Vagina (tissue), 2 donors: ENCODE measurements around the gene RASSF8.

ENCODE experiments used
- POLR2A ChIP-seq, 2 donors: fragments of 450-650 bp; IDR thresholded peaks; one replicate each; pipeline ENCODE4 v1.6.1; 2017; ENCODE audit warnings: antibody characterized with exemption in 2 of 2, mild to moderate bottlenecking in 2 of 2, moderate library complexity in 2 of 2
- POLR2AphosphoS5 ChIP-seq, 2 donors: sonication (generic); formaldehyde crosslinking; IDR thresholded peaks; one replicate each; pipeline ENCODE4 v1.9.0; 2017; ENCODE audit warnings: antibody characterized with exemption in 2 of 2, mild to moderate bottlenecking in 2 of 2, low read depth in 1 of 2; ENCODE audit not compliant: insufficient read depth in 1 of 2
- TF ChIP-seq, protein P1 (sequence below), 3 experiments: fragments of 450-650 bp in 2 of 3; fragments of 200-600 bp in 1 of 3; sonication (generic) in 1 of 3; IDR thresholded peaks; one replicate each; pipeline ENCODE4 v1.5.1; 2017 to 2019; ENCODE audit warnings: antibody characterized with exemption in 3 of 3, mild to moderate bottlenecking in 2 of 3, moderate library complexity in 2 of 3

DNA sequence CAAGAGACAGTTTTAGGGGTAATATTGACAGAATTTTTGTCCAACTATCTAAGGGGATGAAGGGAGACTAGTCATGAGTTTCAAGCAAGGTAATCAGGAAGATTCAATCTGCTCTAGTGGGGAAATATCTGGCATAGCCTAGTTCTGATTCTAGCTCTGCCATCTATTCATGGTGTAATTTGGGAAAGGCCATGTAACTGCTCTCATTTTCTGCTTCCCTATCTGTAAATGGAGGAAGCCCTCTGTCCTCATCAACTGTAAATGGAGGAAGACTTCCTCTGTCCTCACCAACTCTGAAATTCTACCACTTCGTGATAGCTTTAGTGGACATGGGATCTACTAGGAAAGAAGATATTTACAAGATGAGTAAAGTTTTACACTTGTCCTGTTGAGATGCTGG, 128.5 kb downstream of the RASSF8 start:
- TF ChIP-seq, protein P1, sequence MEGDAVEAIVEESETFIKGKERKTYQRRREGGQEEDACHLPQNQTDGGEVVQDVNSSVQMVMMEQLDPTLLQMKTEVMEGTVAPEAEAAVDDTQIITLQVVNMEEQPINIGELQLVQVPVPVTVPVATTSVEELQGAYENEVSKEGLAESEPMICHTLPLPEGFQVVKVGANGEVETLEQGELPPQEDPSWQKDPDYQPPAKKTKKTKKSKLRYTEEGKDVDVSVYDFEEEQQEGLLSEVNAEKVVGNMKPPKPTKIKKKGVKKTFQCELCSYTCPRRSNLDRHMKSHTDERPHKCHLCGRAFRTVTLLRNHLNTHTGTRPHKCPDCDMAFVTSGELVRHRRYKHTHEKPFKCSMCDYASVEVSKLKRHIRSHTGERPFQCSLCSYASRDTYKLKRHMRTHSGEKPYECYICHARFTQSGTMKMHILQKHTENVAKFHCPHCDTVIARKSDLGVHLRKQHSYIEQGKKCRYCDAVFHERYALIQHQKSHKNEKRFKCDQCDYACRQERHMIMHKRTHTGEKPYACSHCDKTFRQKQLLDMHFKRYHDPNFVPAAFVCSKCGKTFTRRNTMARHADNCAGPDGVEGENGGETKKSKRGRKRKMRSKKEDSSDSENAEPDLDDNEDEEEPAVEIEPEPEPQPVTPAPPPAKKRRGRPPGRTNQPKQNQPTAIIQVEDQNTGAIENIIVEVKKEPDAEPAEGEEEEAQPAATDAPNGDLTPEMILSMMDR (IDR thresholded peaks at IDR 0.05), result no peak
- no peak for TF ChIP-seq POLR2A (IDR thresholded peaks at IDR 0.05)
- no peak for TF ChIP-seq POLR2AphosphoS5 (IDR thresholded peaks at IDR 0.05; ENCODE audit: insufficient read depth in 1 of 2, low read depth in 1 of 2)
